GM19099 (cell line): ENCODE data around the gene CCL11.

Experiments
- POLR2A ChIP-seq: IDR thresholded peaks from 3 replicates; pipeline ENCODE4 v1.6.1; 2011; ENCODE audit warnings: low read depth; ENCODE audit not compliant: insufficient read length; ENCODE audit errors: extremely low read depth

The CCL11 gene

DNA sequence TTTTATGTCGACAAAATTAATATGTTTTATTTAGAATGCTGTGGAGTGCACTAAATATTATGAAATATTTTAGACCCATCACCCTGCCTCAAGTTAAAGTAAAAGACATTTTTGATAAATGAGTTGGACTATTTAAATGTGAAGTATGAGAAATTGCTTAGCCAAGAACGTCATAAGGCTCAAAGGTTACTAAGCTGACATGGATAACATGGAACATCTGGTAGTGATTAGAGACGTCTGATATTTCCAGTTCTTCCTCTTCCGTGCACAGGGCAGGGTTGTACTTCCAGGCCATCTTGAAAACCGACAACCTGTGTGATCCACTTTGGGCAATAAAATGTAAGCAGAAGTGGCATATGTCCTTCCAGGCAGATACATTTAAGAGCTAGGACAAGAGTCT lies 26.5 kb downstream of the CCL11 start:
- TF ChIP-seq POLR2A, result no peak

DNA sequence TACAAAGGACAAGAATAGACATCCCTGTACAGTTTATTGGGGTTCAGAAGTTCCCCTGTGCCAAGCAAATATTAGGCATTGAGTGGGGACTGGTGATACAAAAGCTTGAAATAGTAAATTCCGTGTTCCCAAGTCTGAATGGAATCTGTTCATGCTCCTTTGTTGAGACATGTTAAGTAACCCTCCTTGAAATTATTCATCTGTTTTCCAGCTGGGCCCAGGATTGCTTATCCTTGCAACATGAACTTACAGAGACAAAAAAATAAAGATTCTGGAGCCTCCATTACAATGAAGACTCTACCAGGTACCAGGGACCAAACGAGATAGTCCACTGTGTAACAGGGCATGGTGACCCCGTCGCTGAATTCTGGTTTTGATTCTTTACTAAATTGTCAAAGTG lies 27.6 kb downstream of the CCL11 start:
- no peak for TF ChIP-seq POLR2A

DNA sequence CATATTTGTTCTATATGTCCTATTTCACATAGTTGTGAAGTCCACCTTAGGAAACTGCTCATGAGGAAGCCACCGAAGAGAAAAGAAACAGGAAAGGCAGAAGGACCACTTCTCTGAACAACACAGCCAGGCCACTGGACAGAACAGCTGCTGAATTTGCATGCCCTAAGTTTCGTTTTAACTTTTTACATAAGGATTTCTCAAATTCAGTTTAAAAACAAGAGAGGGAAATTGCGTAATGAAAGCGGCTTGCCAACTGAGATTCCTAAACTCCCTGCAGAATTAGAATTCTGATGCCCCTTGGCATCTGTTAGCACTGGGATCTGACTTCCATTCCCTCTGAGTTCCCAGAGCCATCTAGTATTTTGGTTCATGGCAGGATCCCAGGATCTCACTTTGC lies 28.7 kb downstream of the CCL11 start:
- TF ChIP-seq POLR2A, result no peak

DNA sequence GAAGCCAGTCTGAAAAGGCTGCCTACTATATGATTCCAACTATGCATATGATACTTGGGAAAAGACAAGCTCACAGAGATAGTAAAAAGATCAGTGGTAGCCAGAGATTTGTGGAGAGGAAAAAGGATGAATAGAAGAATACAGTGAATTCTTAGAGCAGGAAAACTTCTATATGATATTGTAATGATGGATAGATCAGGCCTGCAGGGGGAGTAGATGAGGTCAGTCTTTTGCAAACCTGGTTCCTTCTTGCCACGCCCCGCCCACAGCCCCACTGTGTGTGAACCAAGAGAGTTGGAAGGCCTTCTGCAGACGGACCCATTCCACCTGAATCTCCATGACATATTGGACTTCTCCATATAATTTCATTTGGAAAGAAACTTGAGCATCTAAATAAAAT lies 32.9 kb downstream of the CCL11 start:
- no peak for TF ChIP-seq POLR2A

DNA sequence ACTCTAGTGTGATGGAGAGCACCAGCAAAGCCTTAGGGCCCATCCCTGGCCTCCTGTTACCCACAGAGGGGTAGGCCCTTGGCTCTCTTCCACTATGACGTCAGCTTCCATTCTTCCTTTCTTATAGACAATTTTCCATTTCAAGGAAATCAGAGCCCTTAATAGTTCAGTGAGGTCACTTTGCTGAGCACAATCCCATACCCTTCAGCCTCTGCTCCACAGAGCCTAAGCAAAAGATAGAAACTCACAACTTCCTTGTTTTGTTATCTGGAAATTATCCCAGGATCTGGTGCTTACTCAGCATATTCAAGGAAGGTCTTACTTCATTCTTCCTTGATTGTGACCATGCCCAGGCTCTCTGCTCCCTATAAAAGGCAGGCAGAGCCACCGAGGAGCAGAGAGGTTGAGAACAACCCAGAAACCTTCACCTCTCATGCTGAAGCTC lies 33.5 kb downstream of the CCL11 start, which contains the start of gene CCL8:
CCL8 (plus strand) TSS at position 397 of the 445 bp plus-strand sequence. CDS start 67 bp downstream, outside the sequence.
- no peak for TF ChIP-seq POLR2A

DNA sequence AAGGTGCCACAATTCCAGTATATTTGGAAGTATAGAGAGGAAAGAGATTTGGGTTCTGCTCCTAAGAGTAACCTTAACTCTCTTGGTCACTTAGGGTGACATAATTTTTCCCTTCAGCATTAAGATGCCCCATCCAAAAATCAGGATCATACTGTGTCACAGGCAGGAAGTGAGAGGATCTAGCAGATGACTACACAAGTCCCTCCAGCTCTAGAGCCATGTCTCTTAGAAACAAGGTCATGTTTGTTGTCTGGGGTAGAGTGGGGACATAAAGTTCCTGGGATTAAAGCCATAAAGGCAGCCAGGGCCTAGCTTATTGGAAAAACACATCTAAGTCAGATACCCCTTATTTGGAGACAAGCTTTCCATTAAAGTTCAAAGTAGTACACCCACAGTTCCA lies 36.4 kb downstream of the CCL11 start:
- TF ChIP-seq POLR2A, result no peak

DNA sequence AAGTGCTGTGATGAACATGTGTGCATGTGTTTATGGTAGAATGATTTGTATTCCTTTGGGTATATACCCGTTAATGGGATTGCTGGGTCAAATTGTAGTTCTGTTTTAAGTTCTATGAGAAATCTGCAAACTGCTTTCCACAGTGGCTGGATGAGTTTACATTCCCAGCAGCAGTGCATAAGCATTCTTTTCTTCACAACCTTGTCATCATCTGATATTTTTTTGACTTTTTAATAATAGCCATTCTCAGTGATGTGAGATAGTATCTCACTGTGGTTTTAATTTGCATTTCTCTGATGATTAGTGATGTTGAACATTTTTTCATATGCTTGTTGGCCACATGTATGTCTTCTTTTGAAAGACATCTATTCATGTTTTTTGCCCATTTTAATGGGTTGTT lies 52.2 kb downstream of the CCL11 start:
- TF ChIP-seq POLR2A, result no peak
